HCT116 (cell line): ENCODE data around the gene CAT. TPM values are rescaled to one million over a fixed set of nuclear protein-coding genes. Genes with fewer than 3 reads are reported as not detected.

Source experiments
- ATAC-seq: fragments of 200-7000 bp; cut with Tn5 transposase; 2 replicates; pipeline ENCODE4 v1.9.1; 2020; ENCODE audit warnings: mild to moderate bottlenecking, moderate library complexity
- BruUV-seq: library from RNA; stranded (reverse); fragments of 400-500 nt; replicated peaks from 2 replicates; lab custom pipeline; 2021; lab: Mats Ljungman, UMichigan
- CTCF ChIA-PET: fragments of 300-600 bp; sonication (Branson Sonifier 250); formaldehyde crosslinking; loops from one replicate; lab custom pipeline; 2021; ENCODE audit warnings: antibody characterized with exemption; lab: Charles Lee
- POLR2A ChIA-PET: fragments of 300-600, 350-600 bp; sonication (Branson Sonifier 250); formaldehyde crosslinking; loops from one replicate; lab custom pipeline; 2021; ENCODE audit warnings: antibody characterized with exemption; lab: Charles Lee
- RAD21 ChIA-PET, 2 experiments: fragments of 300-600 bp; sonication (Branson Sonifier 250); formaldehyde crosslinking; loops; one replicate each; lab custom pipeline; 2023; ENCODE audit warnings: low total read pairs in 2 of 2; ENCODE audit not compliant: uncharacterized antibody in 2 of 2, unreplicated experiment in 2 of 2, low non-redundant PET in 1 of 2; lab: Charles Lee
- DNase-seq: peaks from one replicate; pipeline ENCODE4 v3.0.0-alpha.2; 2010; ENCODE audit warnings: low read depth, low spot score
- H2AFZ ChIP-seq: fragments of 200-600 bp; shearing (Covaris generic), sonication (generic); 2 replicates; pipeline ENCODE4 v1.6.1; 2017; ENCODE audit warnings: low read depth, mixed run types, mixed read lengths, antibody characterized with exemption, low read length; ENCODE audit not compliant: poor library complexity, severe bottlenecking
- H3K27ac ChIP-seq: 2 replicates; pipeline ENCODE4 v1.5.1; 2012; ENCODE audit warnings: low read depth, low read length
- H3K27me3 ChIP-seq: fragments of 200-600 bp; sonication (generic); 2 replicates; pipeline ENCODE4 v1.6.1; 2016; ENCODE audit warnings: mixed run types, low read length, mixed read lengths; ENCODE audit not compliant: insufficient read depth
- H3K36me3 ChIP-seq, 2 experiments: fragments of 200-500 bp in 1 of 2; fragments of 200-600 bp in 1 of 2; sonication (Bioruptor generic) in 1 of 2; sonication (generic) in 1 of 2; 2 replicates each; pipeline versions ENCODE4 v1.5.1 to v1.6.1; 2014 to 2016; ENCODE audit warnings: low read length in 2 of 2, inconsistent platforms in 1 of 2, mixed read lengths in 1 of 2, mixed run types in 1 of 2; ENCODE audit not compliant: insufficient read depth in 2 of 2, control insufficient read depth in 1 of 2
- H3K4me1 ChIP-seq, 2 experiments: fragments of 200-600 bp in 1 of 2; sonication (generic) in 1 of 2; 2 replicates each; pipeline versions ENCODE4 v1.5.1 to v1.6.1; 2012 to 2017; ENCODE audit warnings: low read length in 2 of 2, inconsistent platforms in 1 of 2, mild to moderate bottlenecking in 1 of 2, mixed read lengths in 1 of 2, mixed run types in 1 of 2, moderate library complexity in 1 of 2; ENCODE audit not compliant: insufficient read depth in 2 of 2, control insufficient read depth in 1 of 2
- H3K4me2 ChIP-seq: fragments of 200-600 bp; sonication (generic); 2 replicates; pipeline ENCODE4 v1.6.1; 2017; ENCODE audit warnings: mixed run types, low read length, mixed read lengths
- H3K4me3 ChIP-seq, 2 experiments: fragments of 200-600 bp in 1 of 2; sonication (generic) in 1 of 2; replicated peaks in 1 of 2; 2 replicates each; pipeline ENCODE4 v1.5.1; 2011 to 2016; ENCODE audit warnings: low read length in 2 of 2, control low read depth in 1 of 2, low read depth in 1 of 2, mild to moderate bottlenecking in 1 of 2, mixed read lengths in 1 of 2, mixed run types in 1 of 2
- H3K79me2 ChIP-seq: fragments of 200-600 bp; sonication (generic); 2 replicates; pipeline ENCODE4 v1.6.1; 2017; ENCODE audit warnings: mild to moderate bottlenecking, mixed run types, low read length, moderate library complexity, mixed read lengths; ENCODE audit not compliant: insufficient read depth
- H3K9ac ChIP-seq: fragments of 200-600 bp; sonication (generic); 2 replicates; pipeline ENCODE4 v1.6.1; 2016; ENCODE audit warnings: low read length, mixed read lengths
- H3K9me2 ChIP-seq: fragments of 200-600 bp; sonication (generic), shearing (Covaris generic); 2 replicates; pipeline ENCODE4 v1.6.1; 2017; ENCODE audit warnings: mixed run types, mild to moderate bottlenecking, moderate library complexity; ENCODE audit not compliant: insufficient read depth
- H3K9me3 ChIP-seq, 2 experiments: fragments of 200-500 bp in 1 of 2; fragments of 200-600 bp in 1 of 2; sonication (Bioruptor generic) in 1 of 2; sonication (generic) in 1 of 2; 2 replicates each; pipeline ENCODE4 v1.6.1; 2014 to 2017; ENCODE audit warnings: low read length in 2 of 2, mixed read lengths in 2 of 2, inconsistent platforms in 1 of 2, low read depth in 1 of 2, mild to moderate bottlenecking in 1 of 2, mixed run types in 1 of 2, moderate library complexity in 1 of 2; ENCODE audit not compliant: control insufficient read depth in 1 of 2, insufficient read depth in 1 of 2
- H4K20me1 ChIP-seq: fragments of 200-600 bp; sonication (generic), shearing (Covaris generic); 2 replicates; pipeline ENCODE4 v1.6.1; 2017; ENCODE audit warnings: mixed run types, mild to moderate bottlenecking, moderate library complexity; ENCODE audit not compliant: insufficient read depth
- CBX3 ChIP-seq: IDR thresholded peaks from 2 replicates; pipeline ENCODE4 v1.6.1; 2012; ENCODE audit warnings: low read depth
- REST ChIP-seq: IDR thresholded peaks from 2 replicates; pipeline ENCODE4 v1.6.1; 2012; ENCODE audit warnings: low read depth
- SIN3A ChIP-seq: IDR thresholded peaks from 2 replicates; pipeline ENCODE4 v1.6.1; 2012; ENCODE audit warnings: low read depth
- TCF7L2 ChIP-seq: IDR thresholded peaks from 2 replicates; pipeline ENCODE4 v1.7.0; 2011; ENCODE audit warnings: borderline replicate concordance, inconsistent platforms; ENCODE audit not compliant: insufficient read depth, insufficient read length; ENCODE audit errors: extremely low read depth
- intact Hi-C: fragments of 100-400 bp; cut with micrococcal nuclease; formaldehyde crosslinking; loops from 2 replicates; pipeline ENCODE4 v1.10.0; 2022
- total RNA-seq: library from RNA; stranded (reverse); gene quantifications from one replicate; pipeline ENCODE4 v1.2.1, GENCODE V29; 2021; ENCODE audit not compliant: unreplicated experiment

CAT gene
- total RNA-seq, 1 experiment from 2014 or later = 50.9 TPM

- Histone ChIP-seq H3K27ac (no peak overlapping the region), H3K4me2 (no peak overlapping the region), H3K4me1 (no peaks in the 10 kb centered on the region), H4K20me1 (no peaks in the 10 kb centered on the region), H3K9ac (no peak overlapping the region), H3K9me2 (no peaks in the 10 kb centered on the region), H2AFZ (no peak overlapping the region), H3K36me3 (no peaks in the 10 kb centered on the region), H3K9me3 (no peaks in the 10 kb centered on the region; a peak in 2 of 4 replicates), H3K79me2 (no peaks in the 10 kb centered on the region), H3K4me3 (no peak overlapping the region), H3K27me3 (no peaks in the 10 kb centered on the region)
- DNase-seq (no peak), ATAC-seq (no peak)
- RAD21 ChIA-PET = no interaction called here
- intact Hi-C loops = no loop called here
- BruUV-seq = no TSS peak
- CTCF ChIA-PET = no interaction called here
- POLR2A ChIA-PET = no interaction called here
- TF ChIP-seq TCF7L2 = no peak
- TF ChIP-seq REST = no peak
- no peak for TF ChIP-seq SIN3A
- no peak for TF ChIP-seq CBX3
- TF ChIP-seq, all 23 proteins: peak for 0
Measured at GRCh38 chr11:34407121-34407813, 31.5 kb upstream of the CAT start.
